Ovary (tissue), 9 donors: ENCODE results near the gene LKAAEAR1. TPM values are rescaled to one million over a fixed set of nuclear protein-coding genes. Genes with fewer than 3 reads are reported as not detected.
"Not testable (repeated sequence)": the region's sequence is repeated elsewhere in the genome, so short reads cannot be mapped to it uniquely, and the experiment has no call there.

Experiments
- DNase-seq, 5 donors: peaks; one replicate each; pipeline ENCODE4 v3.0.0-alpha.2; 2019 to 2020
- H3K27ac ChIP-seq, 2 donors: fragments of 200-600 bp; one replicate each; pipeline versions ENCODE4 v1.5.1 to v1.8.0; 2019 to 2022
- H3K27me3 ChIP-seq: fragments of 200-600 bp; one replicate; pipeline ENCODE4 v1.8.0; 2022
- H3K36me3 ChIP-seq: fragments of 200-600 bp; sonication (generic); one replicate; pipeline ENCODE4 v1.5.1; 2019
- H3K4me1 ChIP-seq: one replicate; pipeline ENCODE4 v1.8.1; 2013; ENCODE audit warnings: mild to moderate bottlenecking, moderate library complexity; ENCODE audit not compliant: insufficient read depth
- H3K4me3 ChIP-seq: fragments of 200-600 bp; sonication (generic); one replicate; pipeline ENCODE4 v1.5.1; 2017
- H3K9me3 ChIP-seq, 2 donors: fragments of 200-600 bp in 1 of 2; sonication (generic) in 1 of 2; one replicate each; pipeline versions ENCODE4 v1.5.1 to v1.8.1; 2013 to 2019; ENCODE audit warnings: mild to moderate bottlenecking in 1 of 2, moderate library complexity in 1 of 2
- EP300 ChIP-seq: sonication (generic); formaldehyde crosslinking; IDR thresholded peaks from one replicate; pipeline ENCODE4 v1.6.1; 2017; ENCODE audit warnings: antibody characterized with exemption
- POLR2A ChIP-seq: fragments of 450-650 bp; IDR thresholded peaks from one replicate; pipeline ENCODE4 v1.6.1; 2017; ENCODE audit warnings: antibody characterized with exemption, mild to moderate bottlenecking, moderate library complexity
- WGBS, 3 donors: extraction: QIAGEN DNeasy Blood & Tissue Kit in 1 of 3; methylation state at CpG; one replicate each; pipeline versions ENCODE4 v1.1.5 to v1.1.7; 2013 to 2017; 5-methylcytosine and 5-hydroxymethylcytosine counted together
- intact Hi-C, 4 donors: fragments of 100-400 bp; cut with DNase I; formaldehyde crosslinking; loops; one replicate each; pipeline versions ENCODE4 v1.11.0 to v1.15.1; 2022 to 2023
- polyA plus RNA-seq, 2 donors: library from polyadenylated mRNA; stranded (reverse); fragments of 200-250 nt in 1 of 2; fragments of 350-450 nt in 1 of 2; fragmentation: Illumina TruSeq in 1 of 2; extraction: RNeasy Lipid Tissue Mini Kit (QIAGEN cat#74804) in 1 of 2; gene quantifications; one replicate each; pipeline ENCODE4 v1.2.3, GENCODE V29; 2013 to 2014
- total RNA-seq, 7 donors: library from RNA; depleted of rRNA in 2 of 7; stranded (reverse); fragments of >200 nt in 2 of 7; fragmentation: NEBNext Ultra II Directional in 3 of 7; extraction: Animal tissue kit (Norgen Biotek cat#: 25700) in 3 of 7; gene quantifications; one replicate each; pipeline versions ENCODE4 v1.1.0 to v1.2.4, GENCODE V29; 2016 to 2023
- TF ChIP-seq, protein P1 (sequence below), 3 donors: fragments of 450-650 bp in 2 of 3; fragments of 200-600 bp in 1 of 3; IDR thresholded peaks; one replicate each; pipeline versions ENCODE4 v1.5.1 to v1.8.0; 2016 to 2022; ENCODE audit warnings: antibody characterized with exemption in 3 of 3, mild to moderate bottlenecking in 1 of 3
- donor health status: DM: no; HTN: no; CAD: no; lungs with moderate emphysema.
- donor health status: DM: no; HTN: no; CAD: no.
- donor health status: Bipolar disorder and iron deficiency.
- donor health status: DM: yes; HTN: yes; CAD: no.
- donor health status: DM: no; HTN: no; CAD: no.
- donor health status: DM: yes; HTN: yes; CAD: no.

LKAAEAR1 gene
- total and polyA plus RNA-seq, 9 donors: 10.5 TPM; not detected in 8

- no peak overlapping the region for H3K4me3 ChIP-seq
- H3K36me3 ChIP-seq: no peaks in the 10 kb centered on the region
- TF ChIP-seq, protein P1, sequence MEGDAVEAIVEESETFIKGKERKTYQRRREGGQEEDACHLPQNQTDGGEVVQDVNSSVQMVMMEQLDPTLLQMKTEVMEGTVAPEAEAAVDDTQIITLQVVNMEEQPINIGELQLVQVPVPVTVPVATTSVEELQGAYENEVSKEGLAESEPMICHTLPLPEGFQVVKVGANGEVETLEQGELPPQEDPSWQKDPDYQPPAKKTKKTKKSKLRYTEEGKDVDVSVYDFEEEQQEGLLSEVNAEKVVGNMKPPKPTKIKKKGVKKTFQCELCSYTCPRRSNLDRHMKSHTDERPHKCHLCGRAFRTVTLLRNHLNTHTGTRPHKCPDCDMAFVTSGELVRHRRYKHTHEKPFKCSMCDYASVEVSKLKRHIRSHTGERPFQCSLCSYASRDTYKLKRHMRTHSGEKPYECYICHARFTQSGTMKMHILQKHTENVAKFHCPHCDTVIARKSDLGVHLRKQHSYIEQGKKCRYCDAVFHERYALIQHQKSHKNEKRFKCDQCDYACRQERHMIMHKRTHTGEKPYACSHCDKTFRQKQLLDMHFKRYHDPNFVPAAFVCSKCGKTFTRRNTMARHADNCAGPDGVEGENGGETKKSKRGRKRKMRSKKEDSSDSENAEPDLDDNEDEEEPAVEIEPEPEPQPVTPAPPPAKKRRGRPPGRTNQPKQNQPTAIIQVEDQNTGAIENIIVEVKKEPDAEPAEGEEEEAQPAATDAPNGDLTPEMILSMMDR (IDR thresholded peaks at IDR 0.05): no peak
- TF ChIP-seq EP300 (no peak), POLR2A (no peak)
- H3K9me3 ChIP-seq: no peaks in the 10 kb centered on the region
- DNase-seq: no peak
- H3K4me1 ChIP-seq: no peaks in the 10 kb centered on the region
- 49 to 72% (median 62%) methylated on average over 7 to 19 of the region's 19 CpGs for WGBS, 3 donors
- H3K27me3 ChIP-seq: no peaks in the 10 kb centered on the region
- H3K27ac ChIP-seq: no peak overlapping the region
- intact Hi-C loops: no loop called here
Measured at GRCh38 chr20:64091340-64091739, 7.1 kb upstream of the LKAAEAR1 start.

- H3K27me3 ChIP-seq: no peaks in the 10 kb centered on the region
- 50 to 54% (median 52%) methylated on average over 10 of the region's 10 CpGs for WGBS, 3 donors
Measured at GRCh38 chr20:64090165-64090564, 6.0 kb upstream of the LKAAEAR1 start.

GRCh38 chr20:64088586-64088985 is 4.4 kb upstream of the LKAAEAR1 start:
- H3K4me3 ChIP-seq, H3K9me3 ChIP-seq, H3K4me1 ChIP-seq, H3K27me3 ChIP-seq, H3K36me3 ChIP-seq, H3K27ac ChIP-seq, DNase-seq, intact Hi-C loops: not testable (repeated sequence)

More at GRCh38 chr20:64090165-64090564, 6.0 kb upstream of the LKAAEAR1 start:
- Histone ChIP-seq H3K27ac (no peak overlapping the region), H3K36me3 (no peaks in the 10 kb centered on the region), H3K4me1 (no peaks in the 10 kb centered on the region), H3K9me3 (no peaks in the 10 kb centered on the region), H3K4me3 (no peak overlapping the region)
- TF ChIP-seq EP300 (no peak), POLR2A (no peak)
- TF ChIP-seq, protein P1 (IDR thresholded peaks at IDR 0.05): no peak
- intact Hi-C loops: no loop called here
- DNase-seq: no peak

DNA sequence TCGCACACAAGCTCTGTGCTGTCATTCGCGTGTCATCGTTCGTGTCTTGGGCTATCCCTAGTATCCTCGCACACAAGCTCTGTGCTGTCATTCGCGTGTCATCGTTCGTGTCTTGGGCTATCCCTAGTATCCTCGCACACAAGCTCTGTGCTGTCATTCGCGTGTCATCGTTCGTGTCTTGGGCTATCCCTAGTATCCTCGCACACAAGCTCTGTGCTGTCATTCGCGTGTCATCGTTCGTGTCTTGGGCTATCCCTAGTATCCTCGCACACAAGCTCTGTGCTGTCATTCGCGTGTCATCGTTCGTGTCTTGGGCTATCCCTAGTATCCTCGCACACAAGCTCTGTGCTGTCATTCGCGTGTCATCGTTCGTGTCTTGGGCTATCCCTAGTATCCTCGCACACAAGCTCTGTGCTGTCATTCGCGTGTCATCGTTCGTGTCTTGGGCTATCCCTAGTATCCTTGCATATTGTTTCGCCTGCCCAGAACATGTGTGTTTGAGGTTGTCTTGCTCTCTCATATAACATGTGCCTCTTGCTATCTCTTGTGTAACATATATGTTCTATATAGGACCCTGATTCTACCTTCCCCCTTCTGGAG is 3.1 kb upstream of the LKAAEAR1 start:
- H3K4me3 ChIP-seq, H3K36me3 ChIP-seq, H3K9me3 ChIP-seq, H3K4me1 ChIP-seq, DNase-seq, intact Hi-C loops, H3K27me3 ChIP-seq, H3K27ac ChIP-seq: not testable (repeated sequence)
- 95 to 99% (median 96%) methylated on average over 6 to 10 of the region's 36 CpGs for WGBS, 3 donors

GRCh38 chr20:64086801-64087200 is 2.6 kb upstream of the LKAAEAR1 start:
- H3K4me1 ChIP-seq: no peaks in the 10 kb centered on the region
- no peaks in the 10 kb centered on the region for H3K9me3 ChIP-seq
- intact Hi-C loops: no loop called here
- no peaks in the 10 kb centered on the region for H3K36me3 ChIP-seq
- no peaks in the 10 kb centered on the region for H3K27me3 ChIP-seq
- no peak overlapping the region for H3K4me3 ChIP-seq
- TF ChIP-seq EP300 (no peak), POLR2A (no peak)
- TF ChIP-seq, protein P1 (IDR thresholded peaks at IDR 0.05): no peak
- no peak overlapping the region for H3K27ac ChIP-seq
- no peak for DNase-seq
- WGBS, 3 donors: 87 to 90% (median 90%) methylated on average over 8 of the region's 11 CpGs
